Adipocyte (in vitro differentiated cells): ENCODE data around the gene DSEL.

Experiments used
- DNase-seq: peaks from one replicate; pipeline ENCODE4 v3.0.0-alpha.2; 2015; ENCODE audit warnings: low read depth
- H3K27me3 ChIP-seq: replicated peaks from 2 replicates; pipeline ENCODE4 v1.7.0; 2013; ENCODE audit warnings: mild to moderate bottlenecking, low read length, moderate library complexity; ENCODE audit not compliant: control insufficient read depth, insufficient read depth
- H3K36me3 ChIP-seq: 2 replicates; pipeline ENCODE4 v1.7.0; 2013; ENCODE audit warnings: low read length, mild to moderate bottlenecking, moderate library complexity; ENCODE audit not compliant: control insufficient read depth, insufficient read depth, severe bottlenecking
- H3K4me1 ChIP-seq: 2 replicates; pipeline ENCODE4 v1.7.0; 2013; ENCODE audit warnings: mild to moderate bottlenecking, low read length, moderate library complexity; ENCODE audit not compliant: control insufficient read depth, insufficient read depth
- H3K4me3 ChIP-seq: 2 replicates; pipeline ENCODE4 v1.7.0; 2013; ENCODE audit warnings: mild to moderate bottlenecking, low read length, moderate library complexity
- H3K9ac ChIP-seq: 2 replicates; pipeline ENCODE4 v1.7.0; 2013; ENCODE audit warnings: mild to moderate bottlenecking, low read length, moderate library complexity
- H3K9me3 ChIP-seq: 2 replicates; pipeline ENCODE4 v1.7.0; 2013; ENCODE audit warnings: mild to moderate bottlenecking, low read length, moderate library complexity; ENCODE audit not compliant: control insufficient read depth

The DSEL gene

GRCh38 chr18:67500522-67501205 is 15.9 kb downstream of the DSEL start:
- Histone ChIP-seq H3K4me1 (no peaks in the 10 kb centered on the region), H3K4me3 (no peak overlapping the region), H3K9ac (no peak overlapping the region), H3K9me3 (peaks cover 6% of the 10 kb centered on the region), H3K36me3 (no peaks in the 10 kb centered on the region), H3K27me3 (no peaks in the 10 kb centered on the region)
- no peak for DNase-seq

- no peak overlapping the region for H3K9ac ChIP-seq
- no peaks in the 10 kb centered on the region for H3K4me1 ChIP-seq
- H3K36me3 ChIP-seq: no peaks in the 10 kb centered on the region
- H3K9me3 ChIP-seq: peaks cover 6% of the 10 kb centered on the region
- H3K4me3 ChIP-seq: no peak overlapping the region
- H3K27me3 ChIP-seq: no peaks in the 10 kb centered on the region
- no peak for DNase-seq
Measured at GRCh38 chr18:67496469-67496868, 20.1 kb downstream of the DSEL start.

- H3K9me3 ChIP-seq: no peaks in the 10 kb centered on the region
- no peaks in the 10 kb centered on the region for H3K27me3 ChIP-seq
- H3K9ac ChIP-seq: no peak overlapping the region
- H3K4me3 ChIP-seq: no peak overlapping the region
- no peaks in the 10 kb centered on the region for H3K36me3 ChIP-seq
- peaks cover 17% of the 10 kb centered on the region for H3K4me1 ChIP-seq
- no peak for DNase-seq
Measured at GRCh38 chr18:67486534-67486933, 30.0 kb downstream of the DSEL start.

- DNase-seq: no peak
- H3K36me3 ChIP-seq: no peaks in the 10 kb centered on the region
- H3K4me1 ChIP-seq: peaks cover 17% of the 10 kb centered on the region
- H3K9me3 ChIP-seq: peaks cover 1% of the 10 kb centered on the region
- H3K9ac ChIP-seq: no peak overlapping the region
- no peak overlapping the region for H3K4me3 ChIP-seq
- H3K27me3 ChIP-seq: no peaks in the 10 kb centered on the region
Measured at GRCh38 chr18:67485655-67486054, 30.9 kb downstream of the DSEL start.

GRCh38 chr18:67484458-67484857 is 32.1 kb downstream of the DSEL start:
- Histone ChIP-seq H3K36me3 (no peaks in the 10 kb centered on the region), H3K9me3 (peaks cover 6% of the 10 kb centered on the region), H3K9ac (no peak overlapping the region), H3K4me3 (no peak overlapping the region), H3K27me3 (no peaks in the 10 kb centered on the region), H3K4me1 (peaks cover 17% of the 10 kb centered on the region)
- DNase-seq: no peak

GRCh38 chr18:67483952-67484351 is 32.6 kb downstream of the DSEL start:
- Histone ChIP-seq H3K9me3 (peaks cover 6% of the 10 kb centered on the region), H3K9ac (no peak overlapping the region), H3K4me3 (no peak overlapping the region), H3K36me3 (no peaks in the 10 kb centered on the region), H3K27me3 (no peaks in the 10 kb centered on the region), H3K4me1 (peaks cover 17% of the 10 kb centered on the region)
- no peak for DNase-seq

GRCh38 chr18:67483237-67483636 is 33.3 kb downstream of the DSEL start:
- peaks cover 6% of the 10 kb centered on the region for H3K9me3 ChIP-seq
- H3K4me1 ChIP-seq: peaks cover 17% of the 10 kb centered on the region
- H3K36me3 ChIP-seq: no peaks in the 10 kb centered on the region
- no peak overlapping the region for H3K9ac ChIP-seq
- no peak for DNase-seq
- H3K4me3 ChIP-seq: no peak overlapping the region
- no peaks in the 10 kb centered on the region for H3K27me3 ChIP-seq

GRCh38 chr18:67478249-67478648 is 38.3 kb downstream of the DSEL start:
- peaks cover 16% of the 10 kb centered on the region for H3K4me1 ChIP-seq
- no peak for DNase-seq
- H3K27me3 ChIP-seq: no peaks in the 10 kb centered on the region
- H3K9ac ChIP-seq: no peak overlapping the region
- no peaks in the 10 kb centered on the region for H3K36me3 ChIP-seq
- no peak overlapping the region for H3K4me3 ChIP-seq
- H3K9me3 ChIP-seq: peaks cover 6% of the 10 kb centered on the region

GRCh38 chr18:67477522-67477921 is 39.0 kb downstream of the DSEL start:
- peaks cover 6% of the 10 kb centered on the region for H3K9me3 ChIP-seq
- H3K4me1 ChIP-seq: peaks cover 9% of the 10 kb centered on the region
- H3K36me3 ChIP-seq: no peaks in the 10 kb centered on the region
- no peak for DNase-seq
- no peak overlapping the region for H3K9ac ChIP-seq
- no peak overlapping the region for H3K4me3 ChIP-seq
- H3K27me3 ChIP-seq: no peaks in the 10 kb centered on the region

GRCh38 chr18:67476585-67476984 is 39.9 kb downstream of the DSEL start:
- Histone ChIP-seq H3K36me3 (no peaks in the 10 kb centered on the region), H3K9ac (no peak overlapping the region), H3K4me3 (no peak overlapping the region), H3K27me3 (no peaks in the 10 kb centered on the region), H3K9me3 (peaks cover 6% of the 10 kb centered on the region), H3K4me1 (peaks cover 8% of the 10 kb centered on the region)
- peak; percentile 51 for DNase-seq

GRCh38 chr18:67475673-67476072 is 40.8 kb downstream of the DSEL start:
- Histone ChIP-seq H3K4me3 (no peak overlapping the region), H3K9me3 (peaks cover 5% of the 10 kb centered on the region), H3K36me3 (no peaks in the 10 kb centered on the region), H3K4me1 (peaks cover 8% of the 10 kb centered on the region), H3K27me3 (no peaks in the 10 kb centered on the region), H3K9ac (no peak overlapping the region)
- peak; percentile 71 for DNase-seq

- Histone ChIP-seq H3K36me3 (no peaks in the 10 kb centered on the region), H3K9ac (no peak overlapping the region), H3K27me3 (no peaks in the 10 kb centered on the region), H3K4me3 (no peak overlapping the region), H3K4me1 (no peaks in the 10 kb centered on the region), H3K9me3 (no peaks in the 10 kb centered on the region)
- no peak for DNase-seq
Measured at GRCh38 chr18:67468038-67468437, 48.5 kb downstream of the DSEL start.
